NCI-H2081 (cell line): Measurements from ENCODE around the gene GHITM.
A peak's percentile ranks its signal among the peaks of the same experiment; 100 is the strongest.
"Not testable (repeated sequence)": the region's sequence is repeated elsewhere in the genome, so short reads cannot be mapped to it uniquely, and the experiment has no call there.

Experiments
- DNase-seq, 2 experiments: peaks; one replicate each; lab custom pipeline; 2025; lab: John Stamatoyannopoulos, UW

GHITM gene

GRCh38 chr10:84148006-84148597 lies 8.8 kb downstream of the GHITM start:
- peak in 1 of 2 experiments; percentile 26 for DNase-seq

- DNase-seq, result no peak
Measured at GRCh38 chr10:84149854-84150253, 10.5 kb downstream of the GHITM start.

DNA sequence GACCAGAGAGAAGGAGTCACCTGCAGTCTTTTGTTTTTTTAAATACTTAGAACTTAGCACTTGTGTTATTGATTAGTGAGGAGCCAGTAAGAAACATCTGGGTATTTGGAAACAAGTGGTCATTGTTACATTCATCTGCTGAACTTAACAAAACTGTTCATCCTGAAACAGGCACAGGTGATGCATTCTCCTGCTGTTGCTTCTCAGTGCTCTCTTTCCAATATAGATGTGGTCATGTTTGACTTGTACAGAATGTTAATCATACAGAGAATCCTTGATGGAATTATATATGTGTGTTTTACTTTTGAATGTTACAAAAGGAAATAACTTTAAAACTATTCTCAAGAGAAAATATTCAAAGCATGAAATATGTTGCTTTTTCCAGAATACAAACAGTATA lies 13.5 kb downstream of the GHITM start:
- peak in 1 of 2 experiments; percentile 13 for DNase-seq

GRCh38 chr10:84155521-84155920 lies 16.2 kb downstream of the GHITM start:
- no peak for DNase-seq

GRCh38 chr10:84156009-84156408 lies 16.7 kb downstream of the GHITM start:
- no peak for DNase-seq

DNA sequence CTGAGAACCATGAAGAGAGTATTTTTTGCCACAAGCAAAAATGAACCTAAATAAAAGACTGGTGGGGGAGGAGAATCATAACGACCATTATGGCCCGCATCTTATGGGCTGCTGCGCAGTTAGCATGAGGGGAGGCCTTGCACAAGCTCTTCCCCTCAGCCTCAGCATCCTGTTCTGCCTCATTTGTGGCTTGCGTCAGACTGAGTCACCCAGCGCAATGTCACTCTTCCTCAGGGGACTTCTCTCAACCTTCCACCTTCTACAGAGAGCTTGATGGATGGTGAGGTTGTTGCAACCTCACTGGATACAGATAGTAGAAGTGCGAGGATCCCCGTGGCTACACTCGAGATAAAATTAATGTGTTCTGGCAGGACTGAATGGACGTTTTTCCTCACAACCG lies 17.5 kb downstream of the GHITM start:
- DNase-seq, result no peak

DNA sequence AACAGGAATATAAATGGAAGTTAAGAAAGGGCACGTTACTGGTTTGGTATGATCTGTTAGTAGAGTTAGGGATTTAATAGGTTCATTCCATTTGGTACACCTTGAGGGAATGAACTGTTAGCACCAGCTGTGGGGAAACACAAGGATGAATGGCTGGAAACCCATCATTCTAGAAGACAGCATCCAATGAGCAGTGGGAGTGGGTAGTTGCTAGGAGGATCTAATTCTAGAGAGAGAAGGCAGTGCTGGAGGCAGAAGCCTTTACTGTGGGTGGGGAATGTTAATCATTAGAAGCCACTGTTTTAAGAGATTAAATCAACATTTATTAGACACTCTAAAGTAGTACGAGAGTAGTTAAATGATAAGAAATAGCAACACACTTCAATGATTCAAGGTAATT lies 18.8 kb downstream of the GHITM start:
- no peak for DNase-seq

GRCh38 chr10:84158550-84158949 lies 19.2 kb downstream of the GHITM start:
- DNase-seq, result no peak

DNA sequence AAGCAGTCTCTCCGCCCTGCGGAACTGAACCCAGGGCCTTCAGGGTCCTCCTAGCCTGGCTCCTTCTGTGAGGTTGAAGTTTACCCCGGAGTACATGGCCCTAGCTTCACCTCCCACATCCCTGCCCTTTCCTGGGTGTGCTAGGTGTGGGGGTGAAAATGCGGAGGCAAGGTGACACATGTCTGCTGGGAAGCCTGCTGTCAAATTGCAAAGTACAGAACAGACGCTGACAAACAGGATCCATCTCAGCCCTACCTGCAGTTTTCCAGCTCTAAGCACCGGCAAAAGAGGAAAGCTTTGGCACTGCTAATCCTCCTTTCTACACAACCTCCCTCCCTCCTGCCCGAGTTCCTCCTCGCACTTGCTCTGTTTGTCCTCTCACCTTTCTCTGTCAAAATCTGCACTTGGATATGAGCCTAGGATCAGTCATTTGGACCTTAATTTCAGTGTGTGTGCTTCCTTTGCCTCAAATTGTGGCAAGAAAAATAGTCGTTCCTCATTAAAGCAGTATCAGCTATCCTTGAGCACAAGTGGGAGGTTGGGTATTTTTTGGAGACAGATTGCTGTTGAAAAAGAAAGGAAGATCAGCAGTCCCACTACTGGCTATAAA lies 19.9 kb downstream of the GHITM start:
- DNase-seq, result no peak

DNA sequence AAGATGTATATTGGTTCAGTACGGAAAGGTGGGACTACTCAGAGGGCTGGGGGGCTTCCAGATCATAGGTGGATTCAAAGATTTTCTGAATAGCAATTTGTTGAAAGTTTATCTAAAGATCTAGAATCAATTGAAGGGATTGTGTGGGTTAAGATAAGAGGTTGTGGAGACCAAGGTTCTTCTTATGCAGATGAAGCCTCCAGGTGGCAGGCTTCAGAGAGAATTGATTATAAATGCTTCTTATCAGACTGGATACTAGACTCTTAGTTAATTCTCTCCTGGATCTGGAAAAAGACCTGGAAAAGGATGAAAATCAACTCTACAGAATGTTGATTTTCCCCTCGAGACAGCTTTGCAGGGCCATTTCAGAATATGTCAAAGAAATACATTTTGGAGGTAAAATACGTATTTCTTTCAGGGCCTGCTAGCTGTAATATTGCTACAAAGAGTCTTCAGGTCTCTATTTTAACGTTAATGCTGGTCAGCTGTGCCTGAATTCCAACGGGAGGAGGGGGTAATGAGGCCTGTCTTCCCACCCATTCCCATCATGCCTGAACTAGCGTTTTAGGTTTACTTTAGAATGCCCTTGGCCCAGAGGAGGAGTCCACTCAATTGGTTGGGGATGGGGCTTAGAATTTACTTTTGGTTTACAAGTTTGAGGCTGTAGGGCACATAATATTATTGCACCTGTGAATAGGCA lies 21.5 kb downstream of the GHITM start:
- DNase-seq, result no peak

DNA sequence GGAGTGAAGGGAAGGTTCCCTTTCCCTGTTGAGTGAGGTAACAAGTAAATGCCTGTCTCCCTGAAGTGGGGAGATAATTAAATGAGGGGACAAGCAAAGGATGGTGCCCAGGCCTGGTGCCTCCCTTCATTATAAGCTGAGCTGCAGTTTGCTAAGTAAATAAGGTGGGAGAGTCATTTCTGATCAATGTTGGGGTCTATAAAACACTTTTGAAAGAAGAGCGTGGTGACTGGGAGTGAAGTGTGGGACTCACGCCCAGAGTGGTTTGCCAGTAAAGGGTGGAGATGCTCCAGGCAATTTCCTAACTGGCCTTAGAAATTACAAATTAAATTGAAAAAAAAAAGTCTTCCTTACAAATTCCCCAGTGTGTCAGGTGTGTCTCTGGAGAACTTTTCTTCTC lies 24.7 kb downstream of the GHITM start:
- DNase-seq, result no peak

- no peak for DNase-seq
Measured at GRCh38 chr10:84164442-84164841, 25.1 kb downstream of the GHITM start.

DNA sequence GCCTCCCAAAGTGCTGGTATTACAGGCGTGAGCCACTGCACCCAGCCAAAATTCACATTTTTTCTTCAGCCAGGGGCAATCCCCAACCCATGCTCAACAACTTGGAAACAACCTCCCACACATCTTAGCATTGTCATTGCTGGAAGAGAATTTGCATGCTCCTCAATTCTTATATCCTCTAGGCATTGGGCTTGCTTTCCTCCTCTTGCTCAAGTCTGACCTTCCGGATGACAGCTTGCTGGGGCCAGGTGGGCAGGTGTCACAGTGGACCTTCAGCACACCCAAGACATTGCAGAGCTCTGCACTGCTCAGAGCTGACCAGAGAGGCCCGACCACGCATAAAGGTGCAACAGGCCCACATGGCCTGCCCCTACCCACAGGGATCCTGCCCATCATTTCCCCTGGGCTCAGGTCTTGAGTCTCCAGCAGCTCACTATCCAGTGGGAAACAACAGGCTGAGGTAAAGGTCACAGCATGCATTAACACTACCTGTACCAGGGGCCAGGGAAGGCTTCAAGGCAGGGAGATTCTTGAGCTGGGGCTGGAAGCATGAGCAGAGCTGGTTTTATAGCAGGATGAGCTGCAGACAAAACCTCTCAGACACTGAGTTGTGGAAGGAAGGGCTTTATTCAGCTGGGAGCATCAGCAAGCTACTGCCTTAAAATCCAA lies 27.4 kb downstream of the GHITM start:
- DNase-seq, result no peak

DNA sequence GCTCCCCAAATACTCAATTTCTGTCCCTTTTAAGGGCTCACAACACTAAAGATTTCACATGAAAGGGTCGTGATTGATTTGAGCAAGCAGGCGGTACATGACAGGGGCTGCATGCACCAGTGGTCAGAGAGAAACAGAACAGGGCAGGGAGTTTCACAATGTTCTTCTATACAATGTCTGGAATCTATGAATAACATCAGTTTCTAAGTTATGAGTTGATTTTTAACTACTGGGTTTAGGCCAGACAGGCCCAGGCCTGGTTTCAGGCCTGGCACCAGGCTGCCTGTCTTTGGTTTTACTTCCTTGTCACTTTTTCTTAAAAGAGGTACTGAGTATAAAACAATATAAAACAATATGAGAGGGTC lies 28.0 kb downstream of the GHITM start:
- not testable (repeated sequence) for DNase-seq

DNA sequence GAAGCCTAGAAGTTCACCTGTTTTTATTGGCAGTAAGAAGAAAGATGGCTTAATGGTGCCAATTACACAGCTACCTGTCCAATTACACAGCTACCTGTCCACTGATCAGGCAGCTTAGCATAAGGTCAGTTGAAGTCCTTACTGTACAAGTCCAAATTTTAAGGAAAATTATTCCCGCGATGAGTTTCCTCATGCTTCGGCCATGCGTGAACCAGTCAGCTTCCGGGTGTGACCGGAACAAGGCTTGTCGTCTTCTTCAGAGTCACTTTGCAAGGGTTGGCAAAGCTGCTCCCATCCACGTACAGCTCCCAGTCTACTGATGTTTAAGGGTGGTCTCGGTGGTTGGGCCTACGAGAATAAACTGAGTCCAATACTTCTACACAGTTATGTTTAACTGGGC lies 29.1 kb downstream of the GHITM start:
- DNase-seq, result not testable (repeated sequence)

DNA sequence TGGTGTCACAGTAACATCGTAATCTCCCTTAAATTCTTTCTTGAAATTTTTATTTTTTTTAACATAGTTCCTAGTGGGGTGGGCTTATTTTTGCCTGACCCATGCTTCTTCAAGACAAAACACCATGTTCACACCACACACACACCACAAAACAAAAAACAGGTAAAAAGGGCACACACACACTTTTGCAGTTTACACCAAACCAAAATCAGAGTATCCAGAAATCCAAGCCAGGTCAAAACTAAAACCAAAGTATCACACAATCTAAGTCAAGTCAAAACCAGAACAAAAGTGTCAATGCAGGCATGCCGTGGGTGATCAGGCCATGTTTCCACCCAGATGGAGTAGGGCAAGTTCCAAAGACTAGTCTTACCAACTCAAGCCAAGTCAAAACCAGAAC lies 31.9 kb downstream of the GHITM start:
- DNase-seq, result not testable (repeated sequence)

- not testable (repeated sequence) for DNase-seq
Measured at GRCh38 chr10:84171700-84172466, 32.6 kb downstream of the GHITM start.

GRCh38 chr10:84172467-84173356 lies 33.4 kb downstream of the GHITM start:
- no peak for DNase-seq

GRCh38 chr10:84173501-84173929 lies 34.2 kb downstream of the GHITM start, which contains the start of gene GPR15LG:
Gene GPR15LG (plus strand): TSS chr10:84173801. CDS start chr10:84173852, 51 bp downstream.
- DNase-seq, result no peak

GRCh38 chr10:84175436-84175835 lies 36.1 kb downstream of the GHITM start:
- no peak for DNase-seq

DNA sequence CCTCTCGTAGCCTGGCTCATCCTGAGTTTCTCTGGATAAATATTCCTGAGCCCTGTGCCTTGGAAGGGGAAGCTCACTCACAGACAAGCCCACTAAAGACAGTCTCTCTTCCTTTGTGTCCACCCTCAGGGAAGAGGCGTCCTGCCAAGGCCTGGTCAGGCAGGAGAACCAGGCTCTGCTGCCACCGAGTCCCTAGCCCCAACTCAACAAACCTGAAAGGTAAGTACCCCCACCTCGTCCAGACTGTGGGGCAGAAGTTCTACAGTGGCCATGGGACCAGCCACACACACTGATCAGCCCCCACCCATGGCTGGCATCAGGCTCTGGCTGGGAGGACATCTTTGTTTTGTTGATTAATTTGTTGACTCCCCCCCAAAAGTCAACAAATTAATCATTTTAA lies 37.0 kb downstream of the GHITM start:
- DNase-seq, result no peak
